Stimulated activated CD4-positive, alpha-beta T cell treated with anti-CD3 and anti-CD28 coated beads, Interleukin-15, amount 100 ng/mL, for 24 hours (primary cell): ENCODE measurements around the gene SH3BGR.
"Not testable (repeated sequence)": the region's sequence is repeated elsewhere in the genome, so short reads cannot be mapped to it uniquely, and the experiment has no call there.

ENCODE experiments used
- DNase-seq: peaks from one replicate; pipeline ENCODE4 v3.0.0-alpha.2; 2020

Gene SH3BGR

DNA sequence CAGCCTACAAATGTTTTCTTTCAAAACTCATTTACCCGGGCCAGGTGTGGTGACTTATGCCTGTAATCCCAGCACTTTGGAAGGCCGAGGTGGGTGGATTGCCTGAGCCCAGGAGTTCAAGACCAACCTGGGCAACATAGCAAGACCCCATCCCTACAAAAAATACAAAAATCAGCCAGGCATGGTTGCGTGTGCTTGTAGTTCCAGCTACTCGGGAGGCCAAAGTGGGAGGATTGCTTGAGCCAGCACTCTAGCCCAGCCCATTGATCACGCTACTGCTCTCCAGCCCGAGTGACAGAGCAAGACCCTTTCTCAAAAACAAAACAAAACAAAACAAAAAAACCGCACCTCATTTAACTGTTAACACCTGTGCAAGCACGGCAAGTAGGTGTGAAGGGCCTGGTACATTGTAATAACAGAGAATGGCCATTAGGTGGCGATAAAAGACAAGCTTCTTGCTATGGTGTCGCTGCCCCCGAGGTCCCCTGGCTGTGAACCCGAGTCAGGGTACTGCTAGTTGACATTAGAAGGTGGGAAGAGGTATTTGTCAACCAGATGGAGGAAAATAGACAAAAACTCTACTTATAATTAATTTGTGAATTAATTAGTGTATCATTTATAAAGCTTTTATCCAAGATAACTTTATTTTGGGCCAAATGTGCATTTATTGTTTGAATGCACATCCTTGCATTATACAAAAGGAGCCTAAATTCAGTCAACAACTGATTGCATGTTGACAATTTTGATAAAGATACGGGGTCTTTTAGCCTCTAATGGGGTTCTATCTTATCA is 66.5 kb downstream of the SH3BGR start:
- peak; percentile 53 for DNase-seq

DNA sequence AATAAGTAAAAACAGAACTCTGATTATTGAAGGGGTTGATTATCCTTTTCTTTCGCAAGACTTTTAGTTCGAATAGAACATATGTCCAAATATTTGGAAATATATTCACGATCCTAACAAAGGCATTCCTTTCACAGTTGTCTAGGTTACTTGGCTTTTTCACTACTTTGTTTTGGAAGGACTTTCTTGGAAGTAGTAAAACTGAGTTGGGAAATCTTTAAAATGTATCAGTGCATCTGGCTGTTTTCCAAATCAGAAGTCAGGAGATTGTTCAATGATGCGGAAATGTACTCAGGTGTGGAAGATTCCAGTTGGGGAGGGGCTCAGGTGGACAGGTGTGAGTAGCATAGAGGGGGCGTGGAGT is 67.1 kb downstream of the SH3BGR start:
- DNase-seq, result no peak

DNA sequence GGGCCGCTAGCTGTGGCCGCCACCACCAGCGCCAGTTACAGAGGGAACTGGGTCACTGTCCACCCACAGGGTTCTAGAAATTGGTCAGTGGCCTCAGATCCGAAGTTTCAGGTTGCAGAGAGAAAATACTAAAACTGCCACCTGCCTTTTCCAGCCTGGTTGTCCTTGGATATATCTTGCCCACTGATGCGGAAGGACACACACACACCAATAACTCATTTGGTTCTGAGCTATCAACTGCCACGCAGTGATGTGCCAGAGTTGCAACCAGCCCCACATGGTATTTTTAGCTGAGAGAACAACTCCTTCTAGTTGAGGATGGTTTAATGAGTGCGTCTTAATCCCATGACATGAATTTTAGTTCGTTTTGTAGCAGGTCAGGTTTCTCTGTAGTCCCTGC is 68.1 kb downstream of the SH3BGR start:
- DNase-seq, result no peak

DNA sequence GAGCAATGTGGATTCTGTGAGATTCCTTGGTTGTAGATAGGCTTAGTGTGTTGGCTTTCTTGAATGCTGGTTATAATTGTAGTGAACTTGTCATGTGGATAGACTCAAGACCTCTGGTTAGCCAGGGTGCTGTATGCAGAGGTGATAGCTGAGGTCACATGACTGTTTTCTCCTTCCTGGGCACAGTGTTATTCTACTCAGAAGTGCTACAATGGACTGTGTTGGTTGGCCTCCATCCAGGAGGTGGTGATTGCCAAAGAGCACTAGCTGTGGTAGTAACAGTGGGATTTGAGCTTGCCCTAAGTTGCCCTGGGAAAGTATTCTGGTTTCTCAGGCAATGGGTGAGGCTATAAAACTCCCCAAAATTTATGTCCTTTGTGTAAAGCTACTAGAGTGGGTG is 71.6 kb downstream of the SH3BGR start:
- no peak for DNase-seq

DNA sequence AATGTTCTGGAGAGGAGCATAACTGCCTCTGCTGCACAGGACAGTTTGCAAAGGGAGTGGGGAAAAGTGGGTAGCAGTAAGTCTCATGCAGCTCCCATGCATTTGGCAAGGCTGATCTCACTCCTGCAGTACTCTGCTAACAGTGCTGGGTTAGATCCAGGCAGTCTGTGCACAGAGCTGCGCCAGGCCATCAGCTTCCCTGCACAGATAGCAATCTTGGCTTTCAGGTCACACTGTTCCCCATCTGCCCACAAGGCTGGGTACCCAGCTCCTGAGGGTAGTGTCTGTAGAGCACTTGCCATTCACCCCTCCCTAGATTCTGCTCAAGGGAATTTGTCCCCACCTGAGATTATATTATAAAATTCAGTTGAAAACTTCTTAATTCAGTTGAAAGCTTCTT is 72.1 kb downstream of the SH3BGR start:
- DNase-seq, result no peak

DNA sequence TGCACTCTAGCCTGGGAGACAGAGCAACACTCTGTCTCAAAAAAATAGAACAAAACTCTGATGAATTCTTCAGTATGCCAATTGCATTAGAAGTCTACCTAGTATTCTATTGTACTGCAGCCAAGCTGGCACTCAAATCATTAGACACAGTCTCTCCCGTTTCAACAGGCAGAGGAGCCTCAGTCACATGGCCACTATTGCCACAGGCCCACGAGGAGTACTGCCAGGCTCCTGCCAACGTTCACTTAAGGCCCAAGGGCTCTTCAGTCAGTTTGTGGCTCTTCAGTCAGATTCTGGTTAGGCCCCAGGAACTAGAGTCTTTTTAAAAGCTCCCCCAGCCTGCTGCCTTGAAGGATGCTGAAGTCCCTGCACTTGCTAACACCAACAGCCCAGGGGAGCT is 73.4 kb downstream of the SH3BGR start:
- no peak for DNase-seq

DNA sequence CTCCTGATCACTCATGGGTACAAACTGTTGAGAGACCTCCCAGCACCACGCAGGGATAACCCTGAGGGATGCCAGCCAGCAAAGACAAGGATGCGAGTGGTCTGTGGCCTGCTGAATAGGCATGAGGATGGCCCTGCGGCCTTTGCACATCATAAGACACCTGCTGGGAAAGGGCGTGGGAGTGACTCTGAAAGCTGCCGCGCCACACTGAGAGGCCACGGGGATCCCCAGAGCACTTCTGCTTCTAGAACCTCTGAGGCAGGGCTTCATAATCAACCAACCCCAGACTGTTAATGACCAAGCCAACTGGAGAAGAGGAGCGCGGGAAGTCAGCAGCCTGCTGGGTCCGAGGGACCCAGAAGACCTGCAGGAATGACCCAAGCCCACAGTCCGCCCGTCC is 73.8 kb downstream of the SH3BGR start:
- no peak for DNase-seq

DNA sequence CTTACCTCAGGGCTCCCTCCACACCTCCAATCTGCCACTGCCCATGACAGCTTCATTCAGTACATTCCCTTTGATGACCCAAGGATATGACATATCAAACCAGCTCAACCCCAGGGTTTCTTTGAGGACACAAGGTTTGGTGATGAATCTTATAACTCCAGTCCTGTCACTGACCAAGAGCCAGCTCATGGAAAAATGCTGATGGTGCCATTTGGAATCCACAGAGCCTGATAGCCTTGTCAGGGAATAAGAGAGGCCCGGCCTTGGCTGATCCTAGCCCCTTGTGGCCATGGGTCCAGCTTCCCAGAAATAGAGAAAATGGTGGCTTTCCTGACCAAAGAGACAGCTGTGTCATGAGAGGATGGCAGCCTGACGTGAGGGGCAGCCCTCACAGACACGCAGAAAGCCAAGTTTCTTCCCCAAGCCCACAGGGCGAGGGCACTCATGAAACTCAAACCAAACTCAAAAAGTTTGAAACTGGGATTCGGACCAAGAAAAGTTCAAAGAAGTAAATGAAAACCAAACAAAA is 75.4 kb downstream of the SH3BGR start:
- DNase-seq, result no peak

DNA sequence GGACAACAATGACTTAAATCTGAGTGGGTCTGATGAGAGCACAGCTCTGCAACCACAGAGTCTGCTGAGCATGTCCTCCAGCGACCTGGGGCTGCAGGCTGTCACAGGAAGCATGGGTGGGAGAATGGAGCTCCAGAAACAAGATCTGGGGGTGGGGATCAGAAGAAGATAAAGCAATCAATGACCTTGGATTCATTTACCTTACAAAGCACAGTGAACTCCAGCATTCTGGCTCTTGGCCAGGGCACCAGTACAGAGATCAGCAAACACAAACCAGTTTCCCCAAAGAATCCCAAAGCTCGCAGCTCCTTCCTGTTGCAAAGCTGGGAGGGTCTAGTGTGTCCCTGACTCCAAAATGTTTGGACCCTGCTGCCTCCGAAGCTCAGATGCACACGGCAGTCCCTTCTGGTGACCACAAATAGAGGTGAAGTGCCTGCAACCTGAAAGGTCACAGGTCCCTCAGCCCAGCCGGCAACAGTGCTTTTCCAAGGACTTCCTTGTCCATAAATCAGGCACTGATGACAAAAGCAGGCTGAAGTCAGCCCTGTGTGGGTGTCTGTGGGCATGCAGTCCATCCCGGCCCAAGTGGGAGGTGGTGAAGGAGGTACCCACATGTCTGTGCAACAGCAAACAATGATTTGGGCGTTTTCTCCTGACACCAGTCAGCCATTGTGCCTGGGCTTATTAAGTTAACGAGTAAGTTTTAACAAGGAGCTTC is 76.1 kb downstream of the SH3BGR start:
- DNase-seq, result no peak

DNA sequence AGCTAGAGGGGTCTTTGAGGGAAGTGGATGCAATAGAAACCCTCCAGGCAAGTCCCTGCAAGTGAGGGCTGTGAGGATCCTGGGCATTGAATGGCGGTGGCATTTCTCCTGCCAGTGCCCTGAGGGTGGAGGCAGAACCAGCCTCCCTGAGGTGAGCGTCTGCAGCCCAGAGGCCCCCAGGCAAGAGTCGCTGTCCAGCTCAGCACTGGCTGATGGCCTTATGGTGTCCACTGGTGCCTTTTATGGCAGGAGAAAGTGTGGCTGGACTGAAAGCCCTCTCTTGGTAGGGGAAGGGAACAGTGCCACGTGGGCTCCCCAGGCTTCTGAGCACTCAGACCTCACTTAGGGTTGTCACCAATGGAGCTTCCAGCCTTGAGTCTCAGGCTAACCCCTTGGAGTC is 77.3 kb downstream of the SH3BGR start:
- no peak for DNase-seq

DNA sequence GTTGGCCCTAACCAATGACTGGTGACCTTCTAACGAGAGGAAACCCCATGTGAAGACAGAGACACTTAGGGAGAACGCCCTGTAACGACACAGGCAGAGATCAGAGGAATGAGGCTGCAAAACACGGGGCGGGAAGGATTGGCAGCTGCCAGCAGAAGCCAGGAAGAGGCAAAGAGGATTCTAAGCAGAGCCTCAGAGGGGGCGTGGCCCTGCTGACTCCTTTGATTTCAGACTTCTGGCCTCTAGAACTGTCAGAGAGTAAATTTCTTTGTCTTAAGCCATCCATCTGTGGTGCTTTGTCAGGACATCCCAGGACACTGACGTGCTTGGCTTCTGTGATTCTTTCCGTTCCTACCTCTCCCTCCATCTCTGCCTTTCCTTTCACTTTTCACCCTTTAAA is 79.3 kb downstream of the SH3BGR start:
- DNase-seq, result no peak

DNA sequence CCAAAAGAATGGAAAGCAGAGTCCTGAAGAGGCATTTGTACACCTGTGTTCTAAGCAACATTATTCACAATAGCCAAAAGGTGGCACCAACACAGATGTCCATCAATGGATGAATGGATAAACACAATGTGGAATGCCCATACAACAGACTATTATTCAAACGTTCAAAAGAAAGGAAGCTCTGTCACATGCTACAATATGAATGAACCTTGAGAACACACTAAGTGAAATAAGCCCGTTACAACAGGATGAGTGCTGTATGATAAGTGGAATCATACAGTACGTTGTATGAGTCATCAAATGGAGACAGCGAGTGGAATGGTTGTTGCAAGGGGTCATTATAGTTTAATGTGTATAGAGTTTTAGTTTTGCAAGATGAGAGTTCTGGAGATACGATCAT is 80.1 kb downstream of the SH3BGR start:
- DNase-seq, result no peak

DNA sequence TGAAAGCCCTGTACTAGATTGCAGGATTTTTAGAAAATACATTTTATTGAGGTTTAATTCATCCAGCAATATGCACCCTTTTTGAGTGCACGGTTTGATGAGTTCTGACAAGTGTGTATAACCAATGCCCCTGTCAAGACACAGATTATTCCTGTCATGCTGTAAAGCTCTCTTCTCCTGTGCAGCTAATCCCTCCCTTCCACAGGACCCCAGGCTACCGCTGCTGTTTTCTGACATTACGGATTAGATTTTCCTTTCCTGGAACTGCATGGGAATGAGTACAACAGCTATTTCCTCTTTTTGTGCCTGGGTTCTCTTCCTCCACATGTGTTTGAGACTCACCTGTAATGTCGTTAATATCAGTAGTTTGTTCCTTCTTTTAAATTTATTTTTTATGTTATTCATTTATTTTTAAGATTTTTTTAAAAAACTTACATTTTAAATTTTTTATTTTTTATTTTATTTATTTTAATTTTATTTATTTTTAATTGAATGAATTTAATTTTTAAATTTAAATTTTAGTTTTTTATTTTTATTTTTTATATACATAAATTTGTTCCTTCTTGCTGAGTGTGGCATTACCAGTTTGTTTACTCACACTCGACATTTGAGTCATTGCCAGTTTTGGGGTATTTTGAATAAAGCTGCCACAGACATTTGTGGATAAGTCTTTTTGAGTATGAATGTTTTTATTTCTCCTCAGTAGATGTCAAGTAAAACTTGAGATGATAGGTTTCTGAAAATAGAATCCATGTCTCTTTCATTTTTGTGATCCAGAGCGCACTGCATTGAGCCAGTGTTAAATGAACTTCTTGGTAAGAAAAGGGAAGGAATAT is 82.0 kb downstream of the SH3BGR start:
- DNase-seq, result no peak

DNA sequence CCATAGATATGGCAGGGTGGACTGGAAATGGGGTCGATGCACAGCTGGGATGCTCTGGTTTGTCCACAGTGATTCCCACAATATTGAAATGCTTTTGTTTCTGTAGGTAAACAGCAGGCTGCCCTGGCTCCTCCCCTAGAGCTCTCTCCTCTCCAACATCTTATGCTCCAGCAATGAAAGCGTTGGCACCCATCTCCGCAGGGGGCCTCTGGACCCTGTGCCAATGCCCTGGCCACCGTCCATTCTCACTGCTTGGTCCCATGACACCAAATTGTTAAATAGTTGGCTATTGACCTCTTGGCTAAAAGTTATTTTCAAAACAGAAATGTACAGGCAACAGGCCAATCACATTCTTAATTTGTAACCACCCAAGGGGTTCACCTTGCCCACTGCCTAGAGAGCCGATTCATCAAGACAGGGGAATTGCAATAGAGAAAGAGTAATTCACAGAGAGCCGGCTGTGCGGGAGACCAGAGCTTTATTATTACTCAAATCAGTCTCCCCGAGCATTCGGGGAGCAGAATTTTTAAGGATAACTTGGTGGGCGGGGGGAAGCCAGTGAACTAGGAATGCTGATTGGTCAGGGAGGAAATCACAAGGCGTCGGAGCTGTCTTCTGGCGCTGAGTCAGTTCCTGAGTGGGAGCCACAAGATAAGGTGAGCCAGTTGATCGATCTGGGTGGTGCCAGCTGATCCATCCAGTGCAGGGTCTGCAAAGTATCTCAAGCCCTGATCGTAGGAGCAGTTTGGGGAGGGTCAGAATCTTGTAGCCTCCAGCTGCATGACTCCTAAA is 84.1 kb downstream of the SH3BGR start:
- no peak for DNase-seq

DNA sequence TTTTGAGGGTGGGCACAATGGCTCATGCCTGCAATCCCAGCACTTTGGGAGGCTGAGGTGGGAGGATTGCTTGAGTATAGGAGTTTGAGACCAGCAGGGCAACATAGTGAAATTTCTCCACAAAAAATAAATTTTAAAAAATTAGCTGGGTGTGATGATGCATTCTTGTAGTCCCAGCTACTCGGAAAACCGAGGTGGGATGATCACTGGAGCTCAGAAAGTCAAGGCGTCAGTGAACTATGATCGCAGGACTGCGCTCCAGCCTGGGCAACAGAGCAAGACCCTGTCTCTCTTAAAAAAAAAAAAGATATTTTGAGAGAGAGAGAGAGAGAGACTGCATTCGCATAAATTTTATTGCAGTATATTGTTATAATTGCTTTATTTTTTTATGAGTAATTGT is 85.1 kb downstream of the SH3BGR start:
- no peak for DNase-seq

DNA sequence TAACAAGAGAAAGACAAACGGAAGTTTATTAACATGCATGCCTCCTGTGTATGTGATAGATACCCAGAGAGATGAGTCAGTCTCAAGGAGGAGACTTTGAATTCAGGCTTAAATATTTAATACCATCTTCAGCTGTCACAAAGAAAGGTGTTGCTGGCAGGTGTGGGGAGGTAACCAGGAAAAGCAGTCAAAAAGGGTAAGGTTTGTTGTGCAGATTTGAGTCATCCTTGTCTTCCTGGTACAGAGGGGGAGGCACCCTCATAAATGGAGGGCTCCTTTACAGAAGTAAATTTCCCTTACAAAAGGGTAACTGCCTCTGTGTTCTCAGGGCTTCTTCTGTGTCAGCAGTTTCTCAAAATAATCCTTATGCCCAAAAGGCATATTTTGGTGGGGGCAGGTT is 85.8 kb downstream of the SH3BGR start:
- DNase-seq, result no peak

DNA sequence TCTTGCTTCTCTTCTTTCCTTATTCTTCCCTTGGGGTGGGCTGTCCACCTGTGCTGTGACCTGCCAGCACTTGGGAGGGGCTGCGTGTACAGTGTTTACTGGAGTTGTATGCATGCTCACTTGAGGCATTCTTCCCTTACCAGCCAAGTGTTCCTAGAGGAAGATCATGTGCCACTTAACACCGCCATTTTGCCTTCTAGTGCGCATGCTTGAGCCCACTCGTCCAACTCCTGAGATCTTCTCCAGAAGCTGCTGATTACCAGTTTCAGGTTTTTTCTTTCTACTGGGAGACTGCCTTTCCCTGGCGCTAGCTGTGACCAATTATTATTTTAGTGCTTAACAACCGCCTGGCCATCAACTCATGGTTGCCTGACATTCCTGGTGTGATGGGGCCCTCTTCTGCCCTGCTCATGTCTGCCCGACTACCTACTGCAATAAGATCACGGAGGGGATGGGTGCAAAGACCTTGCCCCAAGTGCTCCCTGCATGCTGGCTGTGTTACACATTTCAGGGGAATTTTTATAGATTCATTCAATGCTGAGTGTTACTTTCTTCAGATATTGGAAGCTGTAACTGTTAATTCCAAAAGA is 86.8 kb downstream of the SH3BGR start:
- no peak for DNase-seq

DNA sequence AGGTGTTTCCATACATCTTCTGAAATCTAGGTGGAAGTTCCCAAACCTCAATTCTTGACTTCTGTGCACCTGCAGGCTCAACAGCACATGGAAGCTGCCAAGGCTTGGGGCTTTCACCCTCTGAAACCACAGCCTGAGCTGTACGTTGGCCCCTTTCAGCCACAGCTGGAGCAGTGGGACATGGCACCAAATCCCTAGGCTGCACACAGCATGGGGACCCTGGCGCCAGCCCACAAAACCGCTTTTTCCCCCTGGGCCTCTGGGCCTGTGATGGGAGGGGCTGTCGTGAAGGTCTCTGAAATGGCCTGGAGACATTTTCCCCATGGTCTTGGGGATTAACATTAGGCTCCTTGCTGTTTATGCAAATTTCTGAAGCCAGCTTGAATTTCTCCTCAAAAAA is 88.6 kb downstream of the SH3BGR start:
- DNase-seq, result not testable (repeated sequence)

DNA sequence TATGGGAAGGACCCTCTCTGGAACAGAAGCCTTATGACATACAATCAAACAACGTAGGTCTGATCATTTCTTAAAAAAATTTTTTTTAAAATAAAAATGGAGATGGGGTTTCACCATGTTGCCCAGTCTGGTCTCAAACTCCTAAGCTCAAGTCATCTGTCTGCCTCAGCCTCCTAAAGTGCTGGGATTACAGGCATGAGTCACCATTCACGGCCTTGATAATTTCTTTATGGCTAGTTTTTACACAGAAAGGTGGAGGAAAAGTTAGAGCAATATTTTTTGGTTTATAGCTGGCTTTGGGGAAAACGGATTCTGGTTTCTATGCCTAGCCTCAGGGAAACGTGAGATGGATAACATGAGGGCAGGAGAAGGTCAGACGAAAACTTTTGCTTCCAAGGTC is 91.0 kb downstream of the SH3BGR start:
- DNase-seq, result no peak

DNA sequence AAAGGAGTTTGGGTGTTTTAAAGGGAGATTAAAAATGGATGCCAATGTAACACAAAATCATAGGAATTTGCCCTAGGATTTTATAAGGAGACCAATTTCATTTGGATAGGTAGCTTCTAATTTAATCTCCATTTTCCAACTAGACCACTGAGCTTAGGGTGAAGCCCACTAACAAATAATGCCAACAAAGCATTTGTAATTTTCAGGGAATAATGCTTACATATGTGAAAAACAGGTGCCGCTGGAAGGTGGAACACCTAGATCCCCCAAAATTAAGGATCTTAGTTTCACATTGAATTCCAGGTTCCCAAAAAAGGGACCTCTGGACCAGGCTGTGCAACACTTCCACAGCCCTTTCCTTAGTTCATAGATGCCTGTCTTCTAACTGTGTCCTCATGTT is 94.8 kb downstream of the SH3BGR start:
- DNase-seq, result no peak

DNA sequence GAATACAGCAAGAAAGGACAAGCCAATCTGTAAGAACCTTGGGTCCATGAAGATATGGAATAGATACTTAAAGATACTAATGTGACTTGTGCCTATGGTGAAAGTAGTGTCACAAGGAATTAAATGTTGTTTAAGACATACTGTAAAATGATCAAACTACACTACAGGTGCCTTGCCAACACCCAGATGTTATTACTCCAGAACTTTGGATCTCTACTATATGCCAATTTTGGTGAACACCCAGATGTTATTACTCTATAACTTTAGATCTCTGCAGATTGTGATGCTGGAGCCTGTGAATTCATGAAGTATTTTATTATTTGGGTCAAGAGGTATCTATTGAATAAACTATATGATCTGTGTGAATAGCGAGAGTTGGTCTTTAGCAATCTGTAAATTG is 101.1 kb downstream of the SH3BGR start:
- DNase-seq, result no peak

DNA sequence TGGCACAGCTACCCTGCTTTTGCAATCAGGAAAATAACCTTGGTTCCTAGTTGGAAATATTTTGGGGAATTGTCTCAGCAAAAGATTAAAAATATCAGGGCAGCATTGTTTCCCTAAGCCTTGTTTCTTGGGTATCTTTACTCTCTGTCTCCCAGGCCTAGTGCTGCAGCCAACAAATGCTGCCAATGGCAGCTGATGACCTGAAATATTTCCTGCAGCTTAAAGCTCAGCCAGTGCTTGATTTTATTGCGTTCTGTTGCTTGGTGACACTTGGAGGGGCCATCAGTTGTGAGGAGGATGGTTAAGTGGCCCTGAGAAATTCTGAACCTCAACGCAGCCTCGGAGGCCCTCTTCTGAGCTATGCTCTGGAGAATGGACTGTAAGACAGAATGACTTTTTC is 101.6 kb downstream of the SH3BGR start:
- no peak for DNase-seq
